Stimulated activated naive CD8-positive, alpha-beta T cell treated with anti-CD3 and anti-CD28 coated beads, Interleukin-15, Interleukin-2, amounts not matched to agents 100 U/mL and 50 U/mL, for 24 hours (primary cell): Measurements from ENCODE around the gene PITRM1.
"Not testable (repeated sequence)": the region's sequence is repeated elsewhere in the genome, so short reads cannot be mapped to it uniquely, and the experiment has no call there.

Experiments
- ATAC-seq: fragments of 150-1000 bp; cut with Tn5 transposase; one replicate; pipeline ENCODE4 v1.10.0; 2021
- DNase-seq: peaks from one replicate; pipeline ENCODE4 v3.0.0; 2021

PITRM1 gene, protein sequence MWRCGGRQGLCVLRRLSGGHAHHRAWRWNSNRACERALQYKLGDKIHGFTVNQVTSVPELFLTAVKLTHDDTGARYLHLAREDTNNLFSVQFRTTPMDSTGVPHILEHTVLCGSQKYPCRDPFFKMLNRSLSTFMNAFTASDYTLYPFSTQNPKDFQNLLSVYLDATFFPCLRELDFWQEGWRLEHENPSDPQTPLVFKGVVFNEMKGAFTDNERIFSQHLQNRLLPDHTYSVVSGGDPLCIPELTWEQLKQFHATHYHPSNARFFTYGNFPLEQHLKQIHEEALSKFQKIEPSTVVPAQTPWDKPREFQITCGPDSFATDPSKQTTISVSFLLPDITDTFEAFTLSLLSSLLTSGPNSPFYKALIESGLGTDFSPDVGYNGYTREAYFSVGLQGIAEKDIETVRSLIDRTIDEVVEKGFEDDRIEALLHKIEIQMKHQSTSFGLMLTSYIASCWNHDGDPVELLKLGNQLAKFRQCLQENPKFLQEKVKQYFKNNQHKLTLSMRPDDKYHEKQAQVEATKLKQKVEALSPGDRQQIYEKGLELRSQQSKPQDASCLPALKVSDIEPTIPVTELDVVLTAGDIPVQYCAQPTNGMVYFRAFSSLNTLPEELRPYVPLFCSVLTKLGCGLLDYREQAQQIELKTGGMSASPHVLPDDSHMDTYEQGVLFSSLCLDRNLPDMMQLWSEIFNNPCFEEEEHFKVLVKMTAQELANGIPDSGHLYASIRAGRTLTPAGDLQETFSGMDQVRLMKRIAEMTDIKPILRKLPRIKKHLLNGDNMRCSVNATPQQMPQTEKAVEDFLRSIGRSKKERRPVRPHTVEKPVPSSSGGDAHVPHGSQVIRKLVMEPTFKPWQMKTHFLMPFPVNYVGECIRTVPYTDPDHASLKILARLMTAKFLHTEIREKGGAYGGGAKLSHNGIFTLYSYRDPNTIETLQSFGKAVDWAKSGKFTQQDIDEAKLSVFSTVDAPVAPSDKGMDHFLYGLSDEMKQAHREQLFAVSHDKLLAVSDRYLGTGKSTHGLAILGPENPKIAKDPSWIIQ

DNA sequence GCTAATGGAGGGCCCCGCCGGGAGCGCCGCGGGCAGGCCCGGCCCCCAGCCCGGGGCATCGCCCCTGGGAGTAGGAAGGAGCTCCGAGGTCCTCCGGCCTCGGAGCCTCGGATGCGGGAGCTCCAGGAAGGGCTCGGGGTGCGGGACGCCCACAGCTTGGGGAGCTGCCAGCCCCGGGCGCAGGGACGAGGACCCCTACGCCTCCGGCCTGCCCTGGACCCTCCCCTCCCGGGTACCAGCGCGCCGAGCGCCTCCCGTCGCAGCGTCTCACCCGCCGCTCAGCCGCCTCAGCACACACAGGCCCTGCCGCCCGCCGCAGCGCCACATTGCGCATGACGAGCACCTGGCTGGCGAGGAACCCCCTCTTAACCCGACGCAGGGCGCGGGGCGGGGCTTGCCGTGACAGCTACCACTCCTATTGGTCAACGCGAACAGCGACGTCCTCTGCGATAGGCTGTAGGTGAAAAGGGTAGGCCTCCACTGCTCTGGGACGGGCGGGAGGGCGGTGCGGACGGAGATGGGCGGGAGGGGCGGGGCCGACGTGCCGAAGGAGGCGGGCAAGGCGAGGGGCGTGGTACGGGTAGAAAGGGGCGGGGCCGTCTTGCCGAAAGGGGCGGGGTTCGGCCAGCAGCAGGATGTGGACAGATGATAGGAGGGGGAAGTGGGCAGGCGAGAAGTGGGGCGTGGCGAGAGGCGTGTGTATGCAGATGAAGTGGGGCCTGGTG lies at the start of gene PITRM1:
Gene PITRM1 (minus strand): TSS at position 337 of the 725 bp plus-strand sequence. CDS start 10 bp downstream, at position 327.
- peak; percentile 98 for DNase-seq
- ATAC-seq: peak; percentile 99

DNA sequence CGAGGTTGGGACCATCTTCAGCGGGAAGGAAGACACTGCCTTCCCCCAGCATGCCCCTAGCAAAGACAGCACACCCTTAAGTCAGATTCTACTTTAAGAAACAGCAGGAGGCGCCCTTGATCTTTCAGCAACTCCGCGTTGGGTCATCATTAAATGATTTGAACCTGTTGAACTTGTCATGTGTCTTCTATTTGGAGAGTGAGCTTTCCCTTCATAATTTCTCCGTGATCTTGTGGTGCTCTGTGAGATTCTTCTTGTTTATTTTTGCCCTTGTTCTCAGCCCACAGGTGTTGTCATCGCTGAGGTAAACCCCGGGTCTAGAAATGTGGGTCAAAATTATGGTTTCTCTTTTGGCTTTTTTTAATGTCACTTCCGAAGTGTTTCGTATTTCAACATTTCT lies 49.5 kb upstream of the PITRM1 start:
- no peak for ATAC-seq
- DNase-seq: no peak

DNA sequence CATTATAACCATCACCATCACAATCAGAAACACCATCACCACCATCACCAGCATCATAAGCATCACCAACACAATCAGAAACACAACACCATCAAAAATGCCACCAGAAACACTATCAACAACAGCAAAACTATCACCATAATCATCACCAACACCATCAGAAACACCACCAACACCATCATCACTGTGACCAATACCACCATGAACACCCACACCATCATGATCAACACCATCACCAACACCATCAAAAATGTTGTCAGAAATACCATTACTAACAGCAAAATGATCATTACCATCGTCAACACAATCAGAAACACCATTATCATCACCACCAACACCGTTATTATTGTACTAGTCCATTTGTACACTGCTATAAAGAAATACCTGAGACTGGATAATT lies 49.0 kb upstream of the PITRM1 start:
- ATAC-seq, DNase-seq: not testable (repeated sequence)

DNA sequence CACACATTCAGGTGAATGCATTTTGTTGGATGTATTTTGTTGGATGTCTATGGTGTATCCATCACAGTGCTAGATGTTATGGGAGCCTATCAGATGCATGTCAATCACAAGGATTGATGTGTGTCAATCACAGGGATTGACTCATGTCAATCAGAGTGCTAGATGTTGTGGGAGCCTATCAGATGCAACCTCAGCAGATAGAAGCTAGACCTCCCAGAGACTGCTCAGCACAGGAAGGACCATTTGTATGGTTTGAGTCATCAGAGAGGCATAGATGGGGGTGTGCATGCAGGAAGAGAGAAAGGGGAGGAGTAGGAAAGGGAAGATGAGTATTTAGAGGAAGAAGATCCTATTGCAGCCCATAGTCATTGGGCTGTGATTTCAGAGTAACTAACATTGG lies 48.3 kb upstream of the PITRM1 start:
- DNase-seq: no peak
- ATAC-seq: no peak

DNA sequence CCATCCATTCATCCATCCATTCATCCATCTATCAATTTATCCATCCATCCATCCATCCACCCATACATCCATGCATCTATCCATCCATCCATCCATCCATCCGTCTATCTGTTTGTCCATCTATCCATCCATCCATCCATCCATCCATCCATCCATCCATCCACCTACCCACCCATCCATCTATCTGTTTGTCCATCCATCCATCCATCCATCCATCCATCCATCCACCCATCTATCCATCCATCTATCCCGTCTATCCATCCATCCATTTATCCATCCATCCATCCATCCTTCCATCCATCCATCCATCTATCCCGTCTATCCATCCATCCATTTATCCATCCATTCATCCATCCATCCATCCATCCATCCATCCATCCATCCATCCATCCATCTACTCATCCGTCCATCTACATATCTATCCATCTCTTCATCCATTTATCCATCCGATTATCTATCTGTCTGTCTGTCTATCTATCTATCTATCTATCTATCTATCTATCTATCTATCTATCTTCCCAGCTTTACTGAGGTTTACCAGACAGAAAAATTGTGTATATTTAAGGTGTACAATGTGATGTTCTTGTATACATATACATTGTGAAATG lies 46.5 kb upstream of the PITRM1 start:
- DNase-seq, ATAC-seq: not testable (repeated sequence)

DNA sequence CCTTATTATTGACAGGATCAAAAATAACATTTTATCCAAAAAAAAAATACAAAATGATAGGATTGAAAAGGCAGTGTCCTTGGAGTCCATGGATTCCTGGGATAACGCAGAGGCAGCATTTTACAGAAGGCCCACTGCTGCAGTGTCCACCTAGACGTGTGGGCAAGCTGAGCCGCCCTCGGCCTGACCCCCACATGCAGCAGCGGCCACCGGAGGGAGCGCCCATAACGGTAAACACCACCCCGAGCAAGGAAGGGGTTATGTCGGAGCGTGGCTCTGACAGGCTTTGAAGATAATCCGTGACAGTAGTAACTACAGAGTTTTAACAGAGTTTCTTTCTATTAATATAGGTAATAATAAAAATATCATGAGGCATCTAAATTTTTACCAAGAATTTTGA lies 45.3 kb upstream of the PITRM1 start:
- no peak for ATAC-seq

DNA sequence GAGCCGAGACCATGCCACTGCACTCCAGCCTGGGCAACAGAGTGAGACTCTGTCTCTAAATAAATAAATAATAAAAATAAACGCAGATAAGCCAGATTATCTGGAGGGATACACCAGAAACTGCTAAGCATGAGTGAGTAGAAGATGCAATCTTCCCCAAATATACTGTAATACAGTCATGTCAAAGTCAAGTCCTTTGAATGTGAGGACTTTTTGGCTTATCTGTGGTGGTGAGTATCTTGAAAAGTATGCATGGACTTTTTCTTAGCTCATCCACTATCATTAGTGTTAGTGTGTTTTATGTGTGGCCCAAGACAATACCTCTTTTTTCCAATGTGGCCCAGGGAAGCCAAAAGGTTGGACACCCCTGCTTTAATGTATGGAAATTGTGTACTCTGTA lies 44.7 kb upstream of the PITRM1 start:
- ATAC-seq (no peak), DNase-seq (no peak)

More for the DNA sequence above, 45.3 kb upstream of the PITRM1 start:
- DNase-seq: no peak

DNA sequence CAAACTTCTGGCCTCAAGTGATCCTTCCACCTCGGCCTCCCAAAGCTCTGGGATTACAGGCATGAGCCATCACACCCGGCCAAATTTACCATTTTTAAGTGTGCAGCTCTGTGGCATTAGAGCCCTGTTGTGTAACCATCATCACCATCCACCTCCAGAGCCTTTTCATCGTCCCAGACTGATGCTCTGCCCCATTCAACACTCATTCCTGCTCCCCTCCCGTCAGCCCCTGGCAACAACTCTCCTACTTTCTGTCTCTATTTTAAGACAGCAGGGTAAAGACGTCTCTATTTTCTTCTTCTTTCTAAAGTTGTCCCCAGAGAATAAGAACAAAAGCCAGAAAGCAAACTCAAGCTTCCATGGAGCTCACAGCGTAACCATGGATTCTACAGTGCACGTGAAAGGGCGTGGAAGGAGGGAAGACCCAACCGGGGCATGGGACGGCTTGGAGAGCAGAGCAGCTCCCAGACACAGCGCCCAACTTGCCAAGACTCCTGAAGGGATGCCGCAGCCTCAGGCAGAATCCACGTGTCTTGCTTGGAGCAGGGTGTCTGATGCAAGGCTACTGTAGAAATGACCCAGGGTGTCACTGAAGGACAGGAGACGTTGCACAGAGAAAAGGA lies 42.7 kb upstream of the PITRM1 start:
- no peak for DNase-seq
- ATAC-seq: no peak

DNA sequence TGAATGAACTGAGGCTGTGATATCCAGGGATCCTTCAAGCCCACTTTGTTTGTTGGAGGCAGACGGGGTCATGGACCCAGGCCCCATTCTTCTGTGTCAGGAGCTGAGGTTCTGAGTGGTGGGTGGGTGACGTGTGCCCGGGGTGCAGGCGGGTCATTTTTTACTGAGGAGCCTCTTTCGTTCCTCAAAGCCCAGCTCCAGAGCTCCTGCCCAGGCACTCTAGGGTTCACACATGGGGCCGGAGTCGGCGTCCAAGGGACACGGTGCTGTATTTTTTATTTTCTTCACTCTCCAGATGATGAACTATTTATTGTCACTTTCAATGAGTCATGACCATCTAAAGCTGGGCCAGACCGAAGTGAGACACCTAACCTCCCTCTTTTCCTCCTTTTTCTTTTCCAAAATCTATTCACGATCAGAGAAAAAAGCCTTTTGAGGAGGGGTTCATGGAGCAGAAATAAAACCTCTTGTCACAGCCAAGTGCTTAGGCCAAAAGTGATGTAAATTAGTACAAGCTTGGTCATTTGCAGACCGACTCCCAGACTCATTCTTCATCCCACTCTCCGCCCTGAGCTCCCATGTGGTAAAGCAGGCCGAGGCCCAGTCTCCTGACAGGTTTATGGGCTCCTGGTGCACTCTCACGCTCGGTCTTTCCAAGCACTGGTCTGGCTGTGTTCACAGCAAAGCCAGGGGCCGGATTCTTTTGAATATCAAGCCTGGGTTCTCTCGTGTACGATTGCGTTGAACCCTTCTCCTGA lies 41.4 kb upstream of the PITRM1 start:
- no peak for ATAC-seq

DNA sequence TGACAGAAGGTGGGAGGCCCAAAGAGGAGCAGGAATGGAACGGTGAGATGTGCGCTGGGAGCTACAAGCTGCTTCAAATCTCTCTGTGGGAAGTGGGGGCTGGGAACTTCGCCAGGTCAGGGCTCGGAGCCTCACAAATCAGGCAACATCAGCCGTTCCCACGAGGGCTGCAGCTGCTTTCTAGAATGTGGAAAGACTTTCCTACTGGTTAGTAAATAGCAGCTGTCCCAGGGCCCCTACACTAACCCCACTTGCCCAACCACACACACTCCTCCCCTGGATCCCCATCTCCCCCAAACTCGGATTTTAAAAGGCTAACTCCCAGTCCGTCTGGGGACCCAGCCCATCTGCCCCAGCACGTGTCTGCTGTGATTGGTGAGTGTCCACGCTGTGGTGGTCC lies 40.6 kb upstream of the PITRM1 start:
- ATAC-seq: no peak
- DNase-seq: no peak

More for the DNA sequence above, 41.4 kb upstream of the PITRM1 start:
- no peak for DNase-seq

DNA sequence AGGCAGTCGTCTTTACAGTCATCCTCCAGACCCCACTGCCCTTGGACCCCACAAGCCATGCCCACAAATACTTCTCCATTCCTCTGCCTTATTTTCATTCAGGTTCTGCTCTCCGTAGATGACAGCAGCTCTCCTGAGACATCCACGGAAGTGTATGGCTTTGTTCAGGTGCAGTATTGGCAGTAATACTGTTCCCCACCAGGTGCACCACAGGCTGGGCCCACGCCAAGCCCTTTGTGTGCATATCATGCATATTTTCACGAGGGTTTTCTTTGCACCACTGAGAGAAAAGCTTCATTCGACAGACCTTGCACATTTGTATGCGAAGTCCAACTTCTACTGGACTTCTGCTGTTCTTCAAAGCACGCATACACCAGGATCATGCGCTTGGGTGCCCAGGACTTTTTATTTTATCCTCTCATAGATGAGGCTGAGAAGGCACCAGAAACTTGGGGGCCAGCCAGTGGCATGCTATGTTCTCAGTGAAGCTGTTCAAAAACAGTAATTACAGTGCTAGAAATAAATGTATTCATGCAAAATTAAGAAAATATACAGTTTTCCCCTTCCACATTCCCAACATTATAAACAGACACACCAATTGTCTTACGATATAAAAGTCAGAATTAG lies 37.8 kb upstream of the PITRM1 start:
- DNase-seq: no peak
- no peak for ATAC-seq

DNA sequence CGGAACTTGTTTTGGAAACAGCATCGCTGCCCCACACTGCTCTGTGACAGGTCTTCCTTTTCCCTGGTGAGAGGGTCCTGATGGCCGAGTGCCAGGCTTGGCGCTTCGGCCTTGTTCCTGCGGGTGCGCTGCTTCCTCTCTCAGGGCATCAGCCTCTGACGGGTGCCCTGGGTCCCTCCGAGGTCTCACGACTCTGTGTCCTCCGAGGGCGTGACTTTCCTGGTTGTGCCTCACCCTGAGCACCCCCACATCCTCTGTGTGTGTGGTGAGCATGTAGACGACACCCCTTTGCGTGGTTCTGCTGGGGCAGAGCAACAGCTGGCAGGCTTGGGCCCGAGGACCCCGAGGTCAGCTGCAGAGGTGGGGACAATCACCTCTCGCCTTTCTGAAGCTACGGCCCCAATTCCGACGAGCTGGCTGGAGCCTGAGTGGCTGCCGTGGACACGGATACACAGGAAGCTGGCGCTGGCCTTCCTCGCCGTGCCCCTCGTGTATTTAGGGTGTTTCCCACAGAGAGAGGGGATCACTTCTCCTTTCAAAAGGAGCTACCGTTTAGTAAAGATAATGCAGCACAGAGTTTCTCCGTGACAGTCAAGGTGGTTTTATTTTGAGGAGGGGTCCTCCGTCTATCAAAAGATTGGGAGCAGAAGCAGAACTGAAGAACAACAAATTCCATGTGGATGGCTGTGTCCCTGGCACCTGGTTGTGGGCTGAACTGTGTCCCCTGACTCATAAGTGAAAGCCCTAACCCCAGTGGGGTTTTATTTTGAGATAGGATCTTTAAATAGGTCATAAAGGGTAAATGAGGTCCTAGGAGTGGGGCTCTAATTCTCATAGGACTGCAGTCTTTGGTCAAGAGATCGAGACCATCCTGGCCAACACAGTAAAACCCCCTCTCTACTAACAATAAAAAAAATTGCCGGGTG lies 36.2 kb upstream of the PITRM1 start:
- ATAC-seq (no peak), DNase-seq (no peak)

DNA sequence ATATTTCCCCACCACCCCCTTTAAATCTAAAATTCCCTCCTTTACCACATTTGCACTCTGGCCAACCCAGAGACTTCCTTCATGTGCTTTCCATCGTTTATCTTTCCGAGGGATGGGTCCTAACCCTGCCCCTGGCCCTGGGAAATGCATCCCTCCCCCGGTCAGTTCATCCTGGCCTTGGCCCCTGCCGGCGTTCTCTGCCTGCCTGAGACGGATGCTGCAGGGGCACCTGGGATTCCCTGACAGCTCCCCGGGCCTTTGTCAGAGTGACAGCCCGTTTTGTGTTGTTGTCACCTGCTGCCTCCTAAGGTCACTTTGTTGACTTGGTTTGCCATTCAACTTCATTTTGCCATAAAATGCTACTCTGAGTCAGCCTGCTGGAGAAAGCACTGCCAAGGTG lies 34.8 kb upstream of the PITRM1 start:
- no peak for DNase-seq
- no peak for ATAC-seq

DNA sequence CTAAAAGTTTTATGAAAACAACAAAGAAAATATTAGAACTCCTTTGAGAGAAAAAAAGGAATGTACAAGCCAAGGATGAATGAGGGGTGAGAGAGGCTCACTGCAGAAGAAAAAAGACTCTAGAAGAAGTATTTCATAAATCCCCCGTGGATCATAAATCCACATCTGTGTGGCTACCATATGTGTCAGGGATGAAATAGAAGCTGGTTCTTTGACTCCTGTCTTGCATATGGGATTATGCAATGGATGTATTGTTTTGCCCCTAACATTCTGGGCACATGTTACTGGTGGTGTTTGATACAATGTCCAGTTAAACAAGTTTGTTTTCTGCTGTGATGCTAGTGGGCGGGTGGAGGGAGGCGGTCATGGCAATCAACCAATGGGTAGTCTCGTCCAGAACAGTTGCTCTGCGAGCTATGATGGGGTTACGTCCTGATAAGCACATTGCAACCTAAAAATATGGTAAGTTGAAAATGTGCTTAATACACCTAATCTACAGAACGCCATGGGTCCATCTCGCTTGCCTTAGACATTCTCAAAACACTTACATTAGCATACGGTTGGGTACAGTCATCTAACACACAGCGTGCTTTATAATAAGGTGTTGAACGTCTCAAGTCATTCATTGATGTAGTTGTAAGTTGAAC lies 34.1 kb upstream of the PITRM1 start:
- DNase-seq (no peak), ATAC-seq (no peak)

DNA sequence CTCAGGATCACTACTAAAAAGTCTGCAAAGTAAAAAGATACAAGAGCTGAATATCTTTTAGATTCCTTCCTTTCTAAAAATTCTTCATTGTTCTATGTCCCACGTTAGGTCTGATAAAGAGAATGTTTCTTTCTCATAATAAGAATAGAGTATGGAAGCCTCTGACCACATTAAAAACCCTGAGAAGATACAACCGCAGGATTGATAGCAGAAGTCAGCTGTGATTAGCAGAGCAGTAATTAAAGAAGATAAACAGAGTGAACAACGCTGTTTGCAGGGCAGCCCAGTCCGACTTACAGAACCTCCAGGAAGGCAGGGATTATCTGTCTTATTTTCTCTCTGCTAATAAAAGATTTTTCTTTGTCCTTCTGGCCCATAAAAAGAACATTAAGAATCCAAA lies 31.4 kb upstream of the PITRM1 start:
- ATAC-seq (no peak), DNase-seq (no peak)

DNA sequence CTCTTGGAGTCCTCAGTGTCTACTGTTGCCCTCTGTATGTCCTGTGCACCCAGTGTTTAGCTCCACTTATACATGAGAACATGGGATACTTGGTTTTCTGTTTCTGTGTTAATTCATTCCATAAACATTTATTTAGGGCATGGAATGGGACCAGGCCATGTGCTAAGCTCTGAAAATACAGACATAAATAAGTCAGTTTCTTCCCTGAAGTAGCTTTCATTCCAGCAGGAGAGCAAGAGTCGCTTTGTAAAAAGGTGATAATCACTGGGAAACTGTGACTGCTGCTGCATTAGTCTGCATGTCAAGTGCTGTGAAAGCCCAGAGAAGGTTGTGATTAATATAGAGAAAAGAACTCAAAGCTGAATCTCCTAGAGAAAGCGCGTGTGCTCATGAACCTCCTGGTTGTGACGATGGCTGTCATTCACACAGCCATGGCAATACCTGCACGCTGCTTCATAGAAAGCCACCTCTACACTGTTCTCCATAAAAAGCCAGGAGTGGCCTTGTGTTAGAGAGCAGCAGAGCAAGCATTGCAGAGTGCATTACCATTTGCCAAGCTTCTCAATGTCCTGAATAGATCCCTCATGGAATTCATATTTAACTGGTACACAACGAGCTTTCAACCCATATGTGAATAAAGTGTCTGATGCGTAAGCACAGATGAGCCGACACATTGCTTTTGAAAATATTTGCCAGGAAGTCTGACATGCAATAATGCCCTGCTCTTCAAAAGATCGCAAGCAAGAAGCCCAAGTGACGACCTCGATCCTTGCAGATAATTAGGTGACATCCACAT lies 30.6 kb upstream of the PITRM1 start:
- DNase-seq (no peak), ATAC-seq (no peak)

DNA sequence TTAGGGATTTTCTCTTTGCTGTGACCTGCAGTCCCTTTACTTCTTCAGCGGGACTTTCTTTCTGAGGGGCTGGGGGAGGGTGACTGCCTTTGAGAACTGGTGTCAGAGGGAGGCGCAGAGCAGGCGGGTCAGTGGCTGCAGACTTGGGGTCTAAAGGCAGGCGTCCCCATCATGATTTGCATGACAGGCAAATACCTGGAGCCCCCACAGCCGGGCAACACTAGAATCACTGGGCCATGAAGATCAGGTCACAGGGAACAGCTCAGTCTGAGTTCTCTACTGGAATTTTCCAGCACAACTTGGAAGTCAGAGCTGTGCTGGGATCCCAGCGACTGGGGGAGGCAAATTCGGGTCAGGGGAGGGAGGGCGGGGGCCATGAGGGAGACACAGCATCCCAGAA lies 29.2 kb upstream of the PITRM1 start:
- DNase-seq: no peak
- no peak for ATAC-seq

DNA sequence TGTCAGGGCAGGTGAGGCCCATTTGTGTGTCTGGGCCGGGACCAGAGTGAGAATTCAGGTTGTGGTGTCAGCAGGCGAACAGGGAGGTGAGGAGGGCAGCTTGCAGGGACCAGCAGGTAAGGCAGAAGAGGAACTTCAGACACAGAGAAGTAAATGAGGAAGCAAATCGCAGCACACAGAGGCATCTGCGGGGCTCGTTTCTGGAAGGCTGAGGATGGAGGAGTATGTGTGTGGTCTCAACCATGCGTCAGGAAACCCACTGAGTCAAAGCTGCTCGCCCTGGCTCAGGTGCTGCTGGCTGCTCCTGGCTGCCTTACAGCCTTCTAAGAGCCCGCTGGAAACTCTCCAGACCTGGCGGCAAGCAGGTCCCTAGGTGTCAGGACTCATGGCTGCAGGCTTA lies 26.9 kb upstream of the PITRM1 start:
- DNase-seq (no peak), ATAC-seq (no peak)
